ENCODE results near the gene FBXO39. TPM values are rescaled to one million over a fixed set of nuclear protein-coding genes. Genes with fewer than 3 reads are reported as not detected.

Gene FBXO39
- total RNA-seq, 2 experiments from 2014 or later, result 0.36 to 0.71 TPM

- peak overlapping the region in 1 of 2 donors; percentile 64 for H3K27ac ChIP-seq (ENCODE audit: low read depth in 1 of 2, low read length in 2 of 2)
- H3K9me3 Mint-ChIP-seq, result no peaks in the 10 kb centered on the region
- ChIA-PET POLR2A (no interaction called here), CTCF (no interaction called here)
- peaks cover 28% of the 10 kb centered on the region for H3K36me3 Mint-ChIP-seq (ENCODE audit: low read depth)
- peaks cover 58% of the 10 kb centered on the region for H3K4me1 ChIP-seq (ENCODE audit: insufficient read depth, low read length)
- H3K27ac Mint-ChIP-seq, result peak overlapping the region; percentile 80
- H3K4me1 Mint-ChIP-seq (ENCODE audit: low read depth), result peaks cover 57% of the 10 kb centered on the region
- no peaks in the 10 kb centered on the region for H3K9me3 ChIP-seq (ENCODE audit: control insufficient read depth in 1 of 2, insufficient read depth in 1 of 2, low read length in 2 of 2)
- DNase-seq (no peak), ATAC-seq (ENCODE audit: poor library complexity) (no peak)
- H3K36me3 ChIP-seq (ENCODE audit: insufficient read depth, low read length), result peaks cover 8% of the 10 kb centered on the region
- no peak overlapping the region for H3K4me3 ChIP-seq (ENCODE audit: low read length)
- intact Hi-C loops (cut with DNase I, micrococcal nuclease), result loop anchor here in 1 of 2 experiments (10.0 kb wide), 1 partner anchor 261 kb away; the partner anchor contains the start of gene RNASEK
- TF ChIP-seq CTCF (IDR thresholded peaks at IDR 0.05), result no peak
- H3K4me3 Mint-ChIP-seq, result peak overlapping the region; percentile 47
- no peaks in the 10 kb centered on the region for H3K27me3 Mint-ChIP-seq
- H3K27me3 ChIP-seq (ENCODE audit: control insufficient read depth in 1 of 2, insufficient read depth in 2 of 2, low read length in 2 of 2), result no peaks in the 10 kb centered on the region
Observed at GRCh38 chr17:6753546-6753945, 22.5 kb upstream of the FBXO39 start.

- H3K4me1 Mint-ChIP-seq (ENCODE audit: low read depth), result peaks cover 57% of the 10 kb centered on the region
- peaks cover 24% of the 10 kb centered on the region for H3K36me3 ChIP-seq (ENCODE audit: insufficient read depth, low read length)
- H3K9me3 Mint-ChIP-seq, result no peaks in the 10 kb centered on the region
- TF ChIP-seq CTCF (IDR thresholded peaks at IDR 0.05), result no peak
- ATAC-seq (ENCODE audit: poor library complexity) (no peak), DNase-seq (no peak)
- H3K4me3 ChIP-seq (ENCODE audit: low read length), result peak overlapping the region; percentile 77
- no peaks in the 10 kb centered on the region for H3K27me3 Mint-ChIP-seq
- H3K9me3 ChIP-seq (ENCODE audit: control insufficient read depth in 1 of 2, insufficient read depth in 1 of 2, low read length in 2 of 2), result no peaks in the 10 kb centered on the region
- intact Hi-C loops (cut with DNase I, micrococcal nuclease), result loop anchor here (5.0 to 10.0 kb wide), 2 partner anchors 103 to 260 kb away; partner anchors contain the start of genes C17orf100 (in 2 of the 2), MED31 (in 2 of the 2) and RNASEK (in 1 of the 2)
- H3K27ac Mint-ChIP-seq, result peak overlapping the region; percentile 86
- CTCF ChIA-PET, result no interaction called here
- peak overlapping the region; percentile 95 for H3K4me3 Mint-ChIP-seq
- H3K4me1 ChIP-seq (ENCODE audit: insufficient read depth, low read length), result peaks cover 61% of the 10 kb centered on the region
- H3K36me3 Mint-ChIP-seq (ENCODE audit: low read depth), result peaks cover 44% of the 10 kb centered on the region
- POLR2A ChIA-PET, result interaction anchor here (1.1 to 1.4 kb wide), 2 partner anchors 89 to 104 kb away, joined by 3 to 5 read pairs; partner anchors contain the start of genes C17orf100 and MED31
- peak overlapping the region in 1 of 2 donors; percentile 71 for H3K27ac ChIP-seq (ENCODE audit: low read depth in 1 of 2, low read length in 2 of 2)
- no peaks in the 10 kb centered on the region for H3K27me3 ChIP-seq (ENCODE audit: control insufficient read depth in 1 of 2, insufficient read depth in 2 of 2, low read length in 2 of 2)
Observed at GRCh38 chr17:6755281-6755680, 20.7 kb upstream of the FBXO39 start.

GRCh38 chr17:6755731-6756184 is 20.3 kb upstream of the FBXO39 start, which contains the start of gene XAF1:
TSS of gene XAF1 (plus strand) at chr17:6756046. CDS start at chr17:6756079, 33 bp downstream.
- ChIA-PET CTCF (no interaction called here), POLR2A (interaction anchor here (1.1 to 1.4 kb wide), 2 partner anchors 88 to 105 kb away, joined by 3 to 5 read pairs; partner anchors contain the start of genes C17orf100 and MED31)
- H3K27me3 Mint-ChIP-seq, result no peaks in the 10 kb centered on the region
- H3K27ac Mint-ChIP-seq, result peak within 1 kb of the TSS; percentile 86
- H3K36me3 Mint-ChIP-seq (ENCODE audit: low read depth), result peaks cover 48% of the 10 kb centered on the region
- H3K27me3 ChIP-seq (ENCODE audit: control insufficient read depth in 1 of 2, insufficient read depth in 2 of 2, low read length in 2 of 2), result no peaks in the 10 kb centered on the region
- no peak for TF ChIP-seq CTCF (IDR thresholded peaks at IDR 0.05)
- ATAC-seq (ENCODE audit: poor library complexity), result peak; percentile 75
- H3K4me1 Mint-ChIP-seq (ENCODE audit: low read depth), result peaks cover 57% of the 10 kb centered on the region
- no peaks in the 10 kb centered on the region for H3K9me3 ChIP-seq (ENCODE audit: control insufficient read depth in 1 of 2, insufficient read depth in 1 of 2, low read length in 2 of 2)
- peak within 1 kb of the TSS; percentile 77 for H3K4me3 ChIP-seq (ENCODE audit: low read length)
- H3K27ac ChIP-seq (ENCODE audit: low read depth in 1 of 2, low read length in 2 of 2), result peak within 1 kb of the TSS; percentile 66 to 71
- H3K9me3 Mint-ChIP-seq, result no peaks in the 10 kb centered on the region
- peaks cover 61% of the 10 kb centered on the region for H3K4me1 ChIP-seq (ENCODE audit: insufficient read depth, low read length)
- intact Hi-C loops (cut with DNase I, micrococcal nuclease), result loop anchor here (5.0 to 10.0 kb wide), 2 partner anchors 103 to 259 kb away; partner anchors contain the start of genes C17orf100 (in 2 of the 2), MED31 (in 2 of the 2) and RNASEK (in 1 of the 2)
- H3K36me3 ChIP-seq (ENCODE audit: insufficient read depth, low read length), result peaks cover 28% of the 10 kb centered on the region
- peak; percentile 20 to 79 (median 46) for DNase-seq
- peak within 1 kb of the TSS; percentile 95 for H3K4me3 Mint-ChIP-seq
